ENCODE data around the gene PAPPA.

PAPPA gene

DNA sequence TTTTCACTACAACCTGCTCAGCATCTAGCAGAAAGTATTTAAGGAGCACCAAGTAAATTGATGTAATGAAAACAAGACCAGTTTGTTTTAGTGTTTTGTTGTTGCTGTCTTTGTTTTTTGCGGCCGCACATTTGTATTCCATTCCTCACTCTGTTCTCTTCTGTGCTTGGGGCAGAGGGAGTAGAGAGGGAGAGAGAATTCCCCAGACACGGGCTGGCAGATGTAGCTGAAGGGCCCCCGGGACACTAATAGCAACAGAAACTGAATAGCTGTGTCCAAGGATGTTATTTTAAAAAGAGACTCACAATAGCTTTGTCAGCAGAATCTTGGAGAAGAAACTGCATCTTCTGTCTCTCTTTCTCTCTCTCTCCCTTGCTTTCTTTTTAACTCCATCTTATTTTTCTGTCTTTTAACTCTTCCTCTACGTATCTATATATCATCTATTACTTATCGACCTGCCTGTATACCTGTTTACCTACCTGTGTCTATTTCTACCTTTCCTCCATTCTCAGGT, 145.3 kb downstream of the PAPPA start:
- CTCF ChIA-PET, result no interaction called here
- no peak overlapping the region for H3K27ac ChIP-seq (ENCODE audit: extremely low read depth, low read depth, low read length)
- no peaks in the 10 kb centered on the region for H3K4me1 ChIP-seq (ENCODE audit: control insufficient read depth, insufficient read depth, low read length)
- H3K9me3 ChIP-seq (ENCODE audit: control insufficient read depth, insufficient read depth, low read depth, low read length), result no peaks in the 10 kb centered on the region
- H3K36me3 ChIP-seq (ENCODE audit: control insufficient read depth in 2 of 2, insufficient read depth in 1 of 2, low read length in 2 of 2), result no peaks in the 10 kb centered on the region
- POLR2A ChIA-PET, result interaction anchor here (0.7 kb wide), 1 partner anchor 10 kb away, joined by 3 read pairs; no protein-coding TSS in a partner anchor
- no peak overlapping the region for H3K4me3 ChIP-seq (ENCODE audit: low read depth, low read length)
- no peak for TF ChIP-seq ZNF211 (tag by site-specific recombination; IDR thresholded peaks at IDR 0.05; ENCODE audit: low read depth)
- no peak for TF ChIP-seq ZNF843 (tag by site-specific recombination; IDR thresholded peaks at IDR 0.05)
- TF ChIP-seq, protein P1, sequence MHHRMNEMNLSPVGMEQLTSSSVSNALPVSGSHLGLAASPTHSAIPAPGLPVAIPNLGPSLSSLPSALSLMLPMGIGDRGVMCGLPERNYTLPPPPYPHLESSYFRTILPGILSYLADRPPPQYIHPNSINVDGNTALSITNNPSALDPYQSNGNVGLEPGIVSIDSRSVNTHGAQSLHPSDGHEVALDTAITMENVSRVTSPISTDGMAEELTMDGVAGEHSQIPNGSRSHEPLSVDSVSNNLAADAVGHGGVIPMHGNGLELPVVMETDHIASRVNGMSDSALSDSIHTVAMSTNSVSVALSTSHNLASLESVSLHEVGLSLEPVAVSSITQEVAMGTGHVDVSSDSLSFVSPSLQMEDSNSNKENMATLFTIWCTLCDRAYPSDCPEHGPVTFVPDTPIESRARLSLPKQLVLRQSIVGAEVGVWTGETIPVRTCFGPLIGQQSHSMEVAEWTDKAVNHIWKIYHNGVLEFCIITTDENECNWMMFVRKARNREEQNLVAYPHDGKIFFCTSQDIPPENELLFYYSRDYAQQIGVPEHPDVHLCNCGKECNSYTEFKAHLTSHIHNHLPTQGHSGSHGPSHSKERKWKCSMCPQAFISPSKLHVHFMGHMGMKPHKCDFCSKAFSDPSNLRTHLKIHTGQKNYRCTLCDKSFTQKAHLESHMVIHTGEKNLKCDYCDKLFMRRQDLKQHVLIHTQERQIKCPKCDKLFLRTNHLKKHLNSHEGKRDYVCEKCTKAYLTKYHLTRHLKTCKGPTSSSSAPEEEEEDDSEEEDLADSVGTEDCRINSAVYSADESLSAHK (tag by site-specific recombination; IDR thresholded peaks at IDR 0.05), result no peak
- TF ChIP-seq, protein P2, sequence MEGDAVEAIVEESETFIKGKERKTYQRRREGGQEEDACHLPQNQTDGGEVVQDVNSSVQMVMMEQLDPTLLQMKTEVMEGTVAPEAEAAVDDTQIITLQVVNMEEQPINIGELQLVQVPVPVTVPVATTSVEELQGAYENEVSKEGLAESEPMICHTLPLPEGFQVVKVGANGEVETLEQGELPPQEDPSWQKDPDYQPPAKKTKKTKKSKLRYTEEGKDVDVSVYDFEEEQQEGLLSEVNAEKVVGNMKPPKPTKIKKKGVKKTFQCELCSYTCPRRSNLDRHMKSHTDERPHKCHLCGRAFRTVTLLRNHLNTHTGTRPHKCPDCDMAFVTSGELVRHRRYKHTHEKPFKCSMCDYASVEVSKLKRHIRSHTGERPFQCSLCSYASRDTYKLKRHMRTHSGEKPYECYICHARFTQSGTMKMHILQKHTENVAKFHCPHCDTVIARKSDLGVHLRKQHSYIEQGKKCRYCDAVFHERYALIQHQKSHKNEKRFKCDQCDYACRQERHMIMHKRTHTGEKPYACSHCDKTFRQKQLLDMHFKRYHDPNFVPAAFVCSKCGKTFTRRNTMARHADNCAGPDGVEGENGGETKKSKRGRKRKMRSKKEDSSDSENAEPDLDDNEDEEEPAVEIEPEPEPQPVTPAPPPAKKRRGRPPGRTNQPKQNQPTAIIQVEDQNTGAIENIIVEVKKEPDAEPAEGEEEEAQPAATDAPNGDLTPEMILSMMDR (tag by site-specific recombination; IDR thresholded peaks at IDR 0.05), result no peak
- TF ChIP-seq OSR2 (tag by site-specific recombination; IDR thresholded peaks at IDR 0.05), result no peak
- no peak for TF ChIP-seq ZNF624 (tag by site-specific recombination; IDR thresholded peaks at IDR 0.05)
- TF ChIP-seq, protein P3, sequence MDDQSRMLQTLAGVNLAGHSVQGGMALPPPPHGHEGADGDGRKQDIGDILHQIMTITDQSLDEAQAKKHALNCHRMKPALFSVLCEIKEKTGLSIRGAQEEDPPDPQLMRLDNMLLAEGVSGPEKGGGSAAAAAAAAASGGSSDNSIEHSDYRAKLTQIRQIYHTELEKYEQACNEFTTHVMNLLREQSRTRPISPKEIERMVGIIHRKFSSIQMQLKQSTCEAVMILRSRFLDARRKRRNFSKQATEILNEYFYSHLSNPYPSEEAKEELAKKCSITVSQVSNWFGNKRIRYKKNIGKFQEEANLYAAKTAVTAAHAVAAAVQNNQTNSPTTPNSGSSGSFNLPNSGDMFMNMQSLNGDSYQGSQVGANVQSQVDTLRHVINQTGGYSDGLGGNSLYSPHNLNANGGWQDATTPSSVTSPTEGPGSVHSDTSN (CRISPR knock-in tag; IDR thresholded peaks at IDR 0.05), result no peak
- no peak for TF ChIP-seq GLI4 (tag by site-specific recombination; IDR thresholded peaks at IDR 0.05)
- TF ChIP-seq, protein P4, sequence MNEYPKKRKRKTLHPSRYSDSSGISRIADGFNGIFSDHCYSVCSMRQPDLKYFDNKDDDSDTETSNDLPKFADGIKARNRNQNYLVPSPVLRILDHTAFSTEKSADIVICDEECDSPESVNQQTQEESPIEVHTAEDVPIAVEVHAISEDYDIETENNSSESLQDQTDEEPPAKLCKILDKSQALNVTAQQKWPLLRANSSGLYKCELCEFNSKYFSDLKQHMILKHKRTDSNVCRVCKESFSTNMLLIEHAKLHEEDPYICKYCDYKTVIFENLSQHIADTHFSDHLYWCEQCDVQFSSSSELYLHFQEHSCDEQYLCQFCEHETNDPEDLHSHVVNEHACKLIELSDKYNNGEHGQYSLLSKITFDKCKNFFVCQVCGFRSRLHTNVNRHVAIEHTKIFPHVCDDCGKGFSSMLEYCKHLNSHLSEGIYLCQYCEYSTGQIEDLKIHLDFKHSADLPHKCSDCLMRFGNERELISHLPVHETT (tag by site-specific recombination; IDR thresholded peaks at IDR 0.05), result no peak
- TF ChIP-seq TRIM28 (IDR thresholded peaks at IDR 0.05; ENCODE audit: borderline replicate concordance, low read length), result no peak
- no peak for TF ChIP-seq ZNF76 (tag by site-specific recombination; IDR thresholded peaks at IDR 0.05; ENCODE audit: borderline replicate concordance, low read depth)

DNA sequence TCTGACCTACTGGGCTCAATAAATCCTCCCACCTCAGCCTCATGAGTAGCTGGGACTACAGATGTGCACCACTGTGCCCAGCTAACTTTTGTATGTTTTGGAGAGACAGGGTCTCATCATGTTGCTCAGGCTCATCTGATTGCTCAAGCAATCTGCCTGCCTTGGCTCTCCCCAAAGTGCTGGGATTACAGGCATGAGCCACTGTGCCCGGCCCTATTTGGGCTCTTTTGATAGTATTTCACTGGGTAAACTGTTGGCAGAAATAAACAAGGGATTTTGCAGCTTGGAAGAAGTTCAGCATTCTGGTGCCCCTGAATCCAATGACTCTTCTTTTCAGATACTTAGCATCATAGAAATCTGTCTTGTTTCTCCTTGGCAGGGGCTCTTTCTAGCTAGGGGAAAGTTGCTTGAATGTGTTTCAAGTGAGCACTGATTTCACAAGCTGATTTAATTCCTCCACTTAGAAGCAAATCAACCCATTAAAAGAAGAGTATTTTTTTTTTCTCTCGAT, 146.8 kb downstream of the PAPPA start:
- H3K9me3 ChIP-seq (ENCODE audit: control insufficient read depth, insufficient read depth, low read depth, low read length), result no peaks in the 10 kb centered on the region
- POLR2A ChIA-PET, result no interaction called here
- no peak overlapping the region for H3K4me3 ChIP-seq (ENCODE audit: low read depth, low read length)
- CTCF ChIA-PET, result no interaction called here
- no peaks in the 10 kb centered on the region for H3K36me3 ChIP-seq (ENCODE audit: control insufficient read depth in 2 of 2, insufficient read depth in 1 of 2, low read length in 2 of 2)
- no peak overlapping the region for H3K27ac ChIP-seq (ENCODE audit: extremely low read depth, low read depth, low read length)
- no peaks in the 10 kb centered on the region for H3K4me1 ChIP-seq (ENCODE audit: control insufficient read depth, insufficient read depth, low read length)
- no peak for TF ChIP-seq ZNF248 (tag by site-specific recombination; IDR thresholded peaks at IDR 0.05)
- TF ChIP-seq ZNF157 (tag by site-specific recombination; IDR thresholded peaks at IDR 0.05), result no peak
- no peak for TF ChIP-seq ZFP69B (tag by site-specific recombination; IDR thresholded peaks at IDR 0.05)
- TF ChIP-seq, protein P5, sequence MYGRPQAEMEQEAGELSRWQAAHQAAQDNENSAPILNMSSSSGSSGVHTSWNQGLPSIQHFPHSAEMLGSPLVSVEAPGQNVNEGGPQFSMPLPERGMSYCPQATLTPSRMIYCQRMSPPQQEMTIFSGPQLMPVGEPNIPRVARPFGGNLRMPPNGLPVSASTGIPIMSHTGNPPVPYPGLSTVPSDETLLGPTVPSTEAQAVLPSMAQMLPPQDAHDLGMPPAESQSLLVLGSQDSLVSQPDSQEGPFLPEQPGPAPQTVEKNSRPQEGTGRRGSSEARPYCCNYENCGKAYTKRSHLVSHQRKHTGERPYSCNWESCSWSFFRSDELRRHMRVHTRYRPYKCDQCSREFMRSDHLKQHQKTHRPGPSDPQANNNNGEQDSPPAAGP (tag by site-specific recombination; IDR thresholded peaks at IDR 0.05), result no peak
- TF ChIP-seq ZNF610 (tag by site-specific recombination; IDR thresholded peaks at IDR 0.05; ENCODE audit: borderline replicate concordance), result no peak
- TF ChIP-seq, protein P1 (tag by site-specific recombination; IDR thresholded peaks at IDR 0.05), result no peak
- TF ChIP-seq ZNF549 (tag by site-specific recombination; IDR thresholded peaks at IDR 0.05), result no peak
- TF ChIP-seq PRDM6 (tag by site-specific recombination; IDR thresholded peaks at IDR 0.05), result no peak
- TF ChIP-seq, protein P6, sequence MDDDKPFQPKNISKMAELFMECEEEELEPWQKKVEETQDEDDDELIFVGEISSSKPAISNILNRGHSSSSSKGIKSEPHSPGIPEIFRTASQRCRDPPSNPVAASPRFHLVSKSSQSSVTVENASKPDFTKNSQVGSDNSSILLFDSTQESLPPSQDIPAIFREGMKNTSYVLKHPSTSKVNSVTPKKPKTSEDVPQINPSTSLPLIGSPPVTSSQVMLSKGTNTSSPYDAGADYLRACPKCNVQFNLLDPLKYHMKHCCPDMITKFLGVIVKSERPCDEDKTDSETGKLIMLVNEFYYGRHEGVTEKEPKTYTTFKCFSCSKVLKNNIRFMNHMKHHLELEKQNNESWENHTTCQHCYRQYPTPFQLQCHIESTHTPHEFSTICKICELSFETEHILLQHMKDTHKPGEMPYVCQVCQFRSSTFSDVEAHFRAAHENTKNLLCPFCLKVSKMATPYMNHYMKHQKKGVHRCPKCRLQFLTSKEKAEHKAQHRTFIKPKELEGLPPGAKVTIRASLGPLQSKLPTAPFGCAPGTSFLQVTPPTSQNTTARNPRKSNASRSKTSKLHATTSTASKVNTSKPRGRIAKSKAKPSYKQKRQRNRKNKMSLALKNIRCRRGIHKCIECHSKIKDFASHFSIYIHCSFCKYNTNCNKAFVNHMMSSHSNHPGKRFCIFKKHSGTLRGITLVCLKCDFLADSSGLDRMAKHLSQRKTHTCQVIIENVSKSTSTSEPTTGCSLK (tag by site-specific recombination; IDR thresholded peaks at IDR 0.05), result no peak
- TF ChIP-seq KLF8 (tag by site-specific recombination; IDR thresholded peaks at IDR 0.05), result no peak

Data from HEK293 (cell line).